ENCODE measurements around the gene KCNIP1.

KCNIP1 gene

GRCh38 chr5:170527991-170528390 lies 24.2 kb downstream of the KCNIP1 start:
- H3K4me1 ChIP-seq (ENCODE audit: control insufficient read depth, low read depth, low read length) = peaks cover under 1% of the 10 kb centered on the region
- no peak overlapping the region for H3K9ac ChIP-seq (ENCODE audit: low read length)
- H3K4me3 ChIP-seq (ENCODE audit: low read length) = no peak overlapping the region
- H3K9me3 ChIP-seq (ENCODE audit: control insufficient read depth, low read depth, low read length) = no peaks in the 10 kb centered on the region
- no peak overlapping the region for H3K27ac ChIP-seq (ENCODE audit: low read length)
- H3K36me3 ChIP-seq (ENCODE audit: control insufficient read depth, low read depth, low read length) = no peaks in the 10 kb centered on the region
- H3K27me3 ChIP-seq (ENCODE audit: control insufficient read depth, insufficient read depth, low read length) = no peaks in the 10 kb centered on the region

- Histone ChIP-seq H3K9ac (ENCODE audit: low read length) (no peak overlapping the region), H3K27me3 (ENCODE audit: control insufficient read depth, insufficient read depth, low read length) (no peaks in the 10 kb centered on the region), H3K9me3 (ENCODE audit: control insufficient read depth, low read depth, low read length) (no peaks in the 10 kb centered on the region), H3K36me3 (ENCODE audit: control insufficient read depth, low read depth, low read length) (no peaks in the 10 kb centered on the region), H3K4me1 (ENCODE audit: control insufficient read depth, low read depth, low read length) (no peaks in the 10 kb centered on the region), H3K4me3 (ENCODE audit: low read length) (no peak overlapping the region), H3K27ac (ENCODE audit: low read length) (no peak overlapping the region)
Measured at GRCh38 chr5:170528976-170529375, 25.2 kb downstream of the KCNIP1 start.

- Histone ChIP-seq H3K4me3 (ENCODE audit: low read length) (no peak overlapping the region), H3K9ac (ENCODE audit: low read length) (no peak overlapping the region), H3K27ac (ENCODE audit: low read length) (no peak overlapping the region), H3K4me1 (ENCODE audit: control insufficient read depth, low read depth, low read length) (peaks cover 5% of the 10 kb centered on the region), H3K36me3 (ENCODE audit: control insufficient read depth, low read depth, low read length) (no peaks in the 10 kb centered on the region), H3K9me3 (ENCODE audit: control insufficient read depth, low read depth, low read length) (no peaks in the 10 kb centered on the region), H3K27me3 (ENCODE audit: control insufficient read depth, insufficient read depth, low read length) (no peaks in the 10 kb centered on the region)
Measured at GRCh38 chr5:170532935-170533334, 29.1 kb downstream of the KCNIP1 start.

GRCh38 chr5:170533383-170533782 lies 29.6 kb downstream of the KCNIP1 start:
- Histone ChIP-seq H3K36me3 (ENCODE audit: control insufficient read depth, low read depth, low read length) (no peaks in the 10 kb centered on the region), H3K9me3 (ENCODE audit: control insufficient read depth, low read depth, low read length) (no peaks in the 10 kb centered on the region), H3K4me3 (ENCODE audit: low read length) (no peak overlapping the region), H3K9ac (ENCODE audit: low read length) (no peak overlapping the region), H3K27ac (ENCODE audit: low read length) (no peak overlapping the region), H3K27me3 (ENCODE audit: control insufficient read depth, insufficient read depth, low read length) (no peaks in the 10 kb centered on the region), H3K4me1 (ENCODE audit: control insufficient read depth, low read depth, low read length) (peaks cover 5% of the 10 kb centered on the region)

GRCh38 chr5:170534177-170534576 lies 30.4 kb downstream of the KCNIP1 start:
- no peaks in the 10 kb centered on the region for H3K9me3 ChIP-seq (ENCODE audit: control insufficient read depth, low read depth, low read length)
- peaks cover 5% of the 10 kb centered on the region for H3K4me1 ChIP-seq (ENCODE audit: control insufficient read depth, low read depth, low read length)
- H3K4me3 ChIP-seq (ENCODE audit: low read length) = no peak overlapping the region
- H3K27me3 ChIP-seq (ENCODE audit: control insufficient read depth, insufficient read depth, low read length) = no peaks in the 10 kb centered on the region
- no peaks in the 10 kb centered on the region for H3K36me3 ChIP-seq (ENCODE audit: control insufficient read depth, low read depth, low read length)
- H3K9ac ChIP-seq (ENCODE audit: low read length) = no peak overlapping the region
- no peak overlapping the region for H3K27ac ChIP-seq (ENCODE audit: low read length)

- no peak overlapping the region for H3K4me3 ChIP-seq (ENCODE audit: low read length)
- H3K4me1 ChIP-seq (ENCODE audit: control insufficient read depth, low read depth, low read length) = peaks cover 5% of the 10 kb centered on the region
- no peaks in the 10 kb centered on the region for H3K27me3 ChIP-seq (ENCODE audit: control insufficient read depth, insufficient read depth, low read length)
- H3K36me3 ChIP-seq (ENCODE audit: control insufficient read depth, low read depth, low read length) = no peaks in the 10 kb centered on the region
- no peak overlapping the region for H3K9ac ChIP-seq (ENCODE audit: low read length)
- H3K27ac ChIP-seq (ENCODE audit: low read length) = no peak overlapping the region
- no peaks in the 10 kb centered on the region for H3K9me3 ChIP-seq (ENCODE audit: control insufficient read depth, low read depth, low read length)
Measured at GRCh38 chr5:170534941-170535340, 31.1 kb downstream of the KCNIP1 start.

GRCh38 chr5:170536525-170536924 lies 32.7 kb downstream of the KCNIP1 start:
- no peak overlapping the region for H3K4me3 ChIP-seq (ENCODE audit: low read length)
- H3K27me3 ChIP-seq (ENCODE audit: control insufficient read depth, insufficient read depth, low read length) = no peaks in the 10 kb centered on the region
- no peaks in the 10 kb centered on the region for H3K9me3 ChIP-seq (ENCODE audit: control insufficient read depth, low read depth, low read length)
- H3K27ac ChIP-seq (ENCODE audit: low read length) = no peak overlapping the region
- no peak overlapping the region for H3K9ac ChIP-seq (ENCODE audit: low read length)
- no peaks in the 10 kb centered on the region for H3K36me3 ChIP-seq (ENCODE audit: control insufficient read depth, low read depth, low read length)
- peaks cover 5% of the 10 kb centered on the region for H3K4me1 ChIP-seq (ENCODE audit: control insufficient read depth, low read depth, low read length)

- Histone ChIP-seq H3K9ac (ENCODE audit: low read length) (no peak overlapping the region), H3K27me3 (ENCODE audit: control insufficient read depth, insufficient read depth, low read length) (no peaks in the 10 kb centered on the region), H3K36me3 (ENCODE audit: control insufficient read depth, low read depth, low read length) (no peaks in the 10 kb centered on the region), H3K9me3 (ENCODE audit: control insufficient read depth, low read depth, low read length) (no peaks in the 10 kb centered on the region), H3K4me1 (ENCODE audit: control insufficient read depth, low read depth, low read length) (peaks cover 5% of the 10 kb centered on the region), H3K4me3 (ENCODE audit: low read length) (no peak overlapping the region), H3K27ac (ENCODE audit: low read length) (no peak overlapping the region)
Measured at GRCh38 chr5:170537451-170538095, 33.8 kb downstream of the KCNIP1 start.

- Histone ChIP-seq H3K27me3 (ENCODE audit: control insufficient read depth, insufficient read depth, low read length) (no peaks in the 10 kb centered on the region), H3K9ac (ENCODE audit: low read length) (no peak overlapping the region), H3K36me3 (ENCODE audit: control insufficient read depth, low read depth, low read length) (no peaks in the 10 kb centered on the region), H3K27ac (ENCODE audit: low read length) (no peak overlapping the region), H3K4me1 (ENCODE audit: control insufficient read depth, low read depth, low read length) (peaks cover 5% of the 10 kb centered on the region), H3K9me3 (ENCODE audit: control insufficient read depth, low read depth, low read length) (no peaks in the 10 kb centered on the region), H3K4me3 (ENCODE audit: low read length) (no peak overlapping the region)
Measured at GRCh38 chr5:170538096-170538465, 34.3 kb downstream of the KCNIP1 start.

GRCh38 chr5:170538696-170539586 lies 35.1 kb downstream of the KCNIP1 start:
- Histone ChIP-seq H3K9ac (ENCODE audit: low read length) (no peak overlapping the region), H3K36me3 (ENCODE audit: control insufficient read depth, low read depth, low read length) (no peaks in the 10 kb centered on the region), H3K27me3 (ENCODE audit: control insufficient read depth, insufficient read depth, low read length) (no peaks in the 10 kb centered on the region), H3K4me3 (ENCODE audit: low read length) (no peak overlapping the region), H3K9me3 (ENCODE audit: control insufficient read depth, low read depth, low read length) (no peaks in the 10 kb centered on the region), H3K4me1 (ENCODE audit: control insufficient read depth, low read depth, low read length) (peaks cover 5% of the 10 kb centered on the region), H3K27ac (ENCODE audit: low read length) (no peak overlapping the region)

GRCh38 chr5:170540271-170540670 lies 36.5 kb downstream of the KCNIP1 start:
- Histone ChIP-seq H3K27me3 (ENCODE audit: control insufficient read depth, insufficient read depth, low read length) (no peaks in the 10 kb centered on the region), H3K9ac (ENCODE audit: low read length) (no peak overlapping the region), H3K4me1 (ENCODE audit: control insufficient read depth, low read depth, low read length) (peaks cover 5% of the 10 kb centered on the region), H3K36me3 (ENCODE audit: control insufficient read depth, low read depth, low read length) (no peaks in the 10 kb centered on the region), H3K9me3 (ENCODE audit: control insufficient read depth, low read depth, low read length) (no peaks in the 10 kb centered on the region), H3K4me3 (ENCODE audit: low read length) (no peak overlapping the region), H3K27ac (ENCODE audit: low read length) (no peak overlapping the region)

Measured in iPS-18a (cell line).